Tibial nerve (tissue), 4 donors: ENCODE measurements around the gene WFDC12. TPM values are rescaled to one million over a fixed set of nuclear protein-coding genes. Genes with fewer than 3 reads are reported as not detected.

Experiments used
- DNase-seq, 2 donors: peaks; one replicate each; pipeline ENCODE4 v3.0.0-alpha.2; 2019; ENCODE audit warnings: low spot score in 2 of 2
- H3K27ac ChIP-seq, 4 donors: fragments of 200-600 bp; sonication (generic) in 3 of 4; one replicate each; pipeline ENCODE4 v1.5.1; 2017 to 2019; ENCODE audit warnings: mild to moderate bottlenecking in 1 of 4
- H3K27me3 ChIP-seq, 2 donors: fragments of 200-600 bp; sonication (generic) in 1 of 2; one replicate each; pipeline versions ENCODE4 v1.5.1 to v1.6.0; 2017 to 2019
- H3K36me3 ChIP-seq, 3 donors: fragments of 200-600 bp; sonication (generic); one replicate each; pipeline ENCODE4 v1.5.1; 2018 to 2019
- H3K4me1 ChIP-seq, 4 donors: fragments of 200-600 bp; sonication (generic) in 3 of 4; one replicate each; pipeline ENCODE4 v1.5.1; 2017 to 2019
- H3K4me3 ChIP-seq, 4 donors: fragments of 200-600 bp; sonication (generic) in 3 of 4; one replicate each; pipeline ENCODE4 v1.5.1; 2017 to 2019; ENCODE audit warnings: mild to moderate bottlenecking in 1 of 4, moderate library complexity in 1 of 4
- H3K9me3 ChIP-seq, 4 donors: fragments of 200-600 bp; sonication (generic) in 3 of 4; one replicate each; pipeline ENCODE4 v1.5.1; 2017 to 2019
- EP300 ChIP-seq, 2 donors: sonication (generic); formaldehyde crosslinking; IDR thresholded peaks; one replicate each; pipeline ENCODE4 v1.6.1; 2017; ENCODE audit warnings: antibody characterized with exemption in 2 of 2, mild to moderate bottlenecking in 1 of 2
- POLR2A ChIP-seq, 2 donors: fragments of 450-650 bp; IDR thresholded peaks; one replicate each; pipeline ENCODE4 v1.6.1; 2017; ENCODE audit warnings: antibody characterized with exemption in 2 of 2, mild to moderate bottlenecking in 2 of 2, moderate library complexity in 2 of 2
- WGBS, 2 donors: methylation state at CpG; one replicate each; pipeline ENCODE4 v1.1.5; 2018; 5-methylcytosine and 5-hydroxymethylcytosine counted together
- total RNA-seq, 4 donors: library from RNA; depleted of rRNA; stranded (reverse); fragments of >200 nt; gene quantifications; one replicate each; pipeline ENCODE4 v1.1.0, GENCODE V29; 2016
- TF ChIP-seq, protein P1 (sequence below), 5 experiments: fragments of 200-600 bp in 3 of 5; fragments of 450-650 bp in 2 of 5; sonication (generic) in 3 of 5; IDR thresholded peaks; one replicate each; pipeline ENCODE4 v1.5.1; 2016 to 2019; ENCODE audit warnings: antibody characterized with exemption in 5 of 5, mild to moderate bottlenecking in 3 of 5, moderate library complexity in 2 of 5

WFDC12 gene
- total RNA-seq, 4 donors from 2014 or later: not detected

DNA sequence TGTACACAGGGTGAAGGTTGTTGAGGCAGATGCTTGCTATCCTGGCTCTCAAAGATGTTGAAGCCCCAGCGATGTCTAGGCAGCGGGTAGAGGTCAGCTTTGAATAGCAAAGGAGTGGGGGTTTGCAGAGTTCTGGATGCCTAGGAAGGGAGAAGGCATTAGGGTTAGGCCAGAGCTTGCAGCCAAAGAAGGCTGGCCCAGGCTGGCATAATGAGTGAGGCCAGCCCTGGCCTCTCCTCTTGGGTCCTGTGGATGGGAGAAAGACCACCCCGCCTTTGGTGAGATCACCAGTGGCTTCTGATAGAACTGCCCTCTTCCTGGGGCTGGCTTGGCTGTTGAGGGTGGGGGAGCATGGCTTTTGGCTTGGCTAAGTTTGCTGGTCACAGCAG is 8.9 kb downstream of the WFDC12 start:
- H3K27ac ChIP-seq: no peak overlapping the region
- H3K27me3 ChIP-seq: no peaks in the 10 kb centered on the region
- no peaks in the 10 kb centered on the region for H3K4me1 ChIP-seq
- DNase-seq: no peak
- H3K4me3 ChIP-seq: no peak overlapping the region
- H3K9me3 ChIP-seq: no peaks in the 10 kb centered on the region
- no peaks in the 10 kb centered on the region for H3K36me3 ChIP-seq
- WGBS, 2 donors: 69 to 83% methylated on average over 3 of the region's 3 CpGs
- no peak for TF ChIP-seq POLR2A (IDR thresholded peaks at IDR 0.05)
- TF ChIP-seq, protein P1, sequence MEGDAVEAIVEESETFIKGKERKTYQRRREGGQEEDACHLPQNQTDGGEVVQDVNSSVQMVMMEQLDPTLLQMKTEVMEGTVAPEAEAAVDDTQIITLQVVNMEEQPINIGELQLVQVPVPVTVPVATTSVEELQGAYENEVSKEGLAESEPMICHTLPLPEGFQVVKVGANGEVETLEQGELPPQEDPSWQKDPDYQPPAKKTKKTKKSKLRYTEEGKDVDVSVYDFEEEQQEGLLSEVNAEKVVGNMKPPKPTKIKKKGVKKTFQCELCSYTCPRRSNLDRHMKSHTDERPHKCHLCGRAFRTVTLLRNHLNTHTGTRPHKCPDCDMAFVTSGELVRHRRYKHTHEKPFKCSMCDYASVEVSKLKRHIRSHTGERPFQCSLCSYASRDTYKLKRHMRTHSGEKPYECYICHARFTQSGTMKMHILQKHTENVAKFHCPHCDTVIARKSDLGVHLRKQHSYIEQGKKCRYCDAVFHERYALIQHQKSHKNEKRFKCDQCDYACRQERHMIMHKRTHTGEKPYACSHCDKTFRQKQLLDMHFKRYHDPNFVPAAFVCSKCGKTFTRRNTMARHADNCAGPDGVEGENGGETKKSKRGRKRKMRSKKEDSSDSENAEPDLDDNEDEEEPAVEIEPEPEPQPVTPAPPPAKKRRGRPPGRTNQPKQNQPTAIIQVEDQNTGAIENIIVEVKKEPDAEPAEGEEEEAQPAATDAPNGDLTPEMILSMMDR (IDR thresholded peaks at IDR 0.05): no peak
- no peak for TF ChIP-seq EP300 (IDR thresholded peaks at IDR 0.05)

DNA sequence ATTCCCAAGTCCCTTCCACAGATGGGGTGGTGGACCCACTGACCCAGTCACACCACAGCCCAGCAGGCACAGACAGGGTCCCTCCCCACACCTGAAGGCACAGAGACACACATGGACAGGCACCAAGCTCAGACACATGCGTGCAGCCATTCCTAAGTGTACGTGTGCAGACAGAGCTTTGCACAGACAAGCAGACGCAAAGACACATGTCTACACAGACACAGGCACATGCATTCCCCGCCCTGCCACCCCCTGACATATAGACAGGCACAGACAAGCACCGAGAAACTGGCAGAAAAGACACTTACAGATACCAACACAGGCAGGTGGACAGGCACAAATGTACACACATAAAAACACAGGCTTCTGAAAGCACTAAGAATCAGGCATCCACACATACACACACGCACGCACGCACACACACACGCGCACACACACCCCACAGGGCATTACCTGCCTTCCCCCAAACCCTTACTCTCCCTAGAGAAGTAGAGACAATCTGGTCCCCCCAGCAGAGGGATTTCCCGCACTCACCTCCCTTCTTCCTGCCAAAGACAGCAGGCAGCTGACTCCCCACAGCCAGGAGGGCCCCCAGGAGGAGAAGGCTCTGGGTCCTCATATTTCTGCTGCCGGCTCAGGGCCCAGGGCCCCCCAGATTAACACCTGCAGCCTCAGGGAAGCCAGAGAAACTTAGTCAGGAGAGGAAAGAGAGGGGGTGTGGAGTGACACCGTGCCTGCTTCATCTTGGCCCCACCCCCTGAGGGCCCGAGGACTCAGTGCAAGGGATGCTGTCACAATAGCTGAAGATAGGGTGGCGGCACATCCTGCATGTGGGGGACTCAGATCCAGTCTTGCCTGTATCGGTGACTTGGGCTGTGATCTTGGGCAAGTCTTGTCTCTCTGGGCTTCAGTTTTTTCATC is 9.5 kb downstream of the WFDC12 start, which contains the start of gene WFDC5:
WFDC5 (minus strand) TSS at position 710 of the 921 bp plus-strand sequence; CDS start at position 619, 91 bp downstream.
- TF ChIP-seq POLR2A (IDR thresholded peaks at IDR 0.05) (no peak), EP300 (IDR thresholded peaks at IDR 0.05) (no peak)
- TF ChIP-seq, protein P1 (IDR thresholded peaks at IDR 0.05): no peak
- WGBS, 2 donors: 57 to 62% methylated on average over 16 of the region's 16 CpGs
- no peak for DNase-seq
- Histone ChIP-seq H3K9me3 (no peaks in the 10 kb centered on the region), H3K27me3 (no peaks in the 10 kb centered on the region), H3K27ac (no peak within 1 kb of the TSS), H3K4me3 (no peak within 1 kb of the TSS), H3K36me3 (no peaks in the 10 kb centered on the region), H3K4me1 (no peaks in the 10 kb centered on the region)

DNA sequence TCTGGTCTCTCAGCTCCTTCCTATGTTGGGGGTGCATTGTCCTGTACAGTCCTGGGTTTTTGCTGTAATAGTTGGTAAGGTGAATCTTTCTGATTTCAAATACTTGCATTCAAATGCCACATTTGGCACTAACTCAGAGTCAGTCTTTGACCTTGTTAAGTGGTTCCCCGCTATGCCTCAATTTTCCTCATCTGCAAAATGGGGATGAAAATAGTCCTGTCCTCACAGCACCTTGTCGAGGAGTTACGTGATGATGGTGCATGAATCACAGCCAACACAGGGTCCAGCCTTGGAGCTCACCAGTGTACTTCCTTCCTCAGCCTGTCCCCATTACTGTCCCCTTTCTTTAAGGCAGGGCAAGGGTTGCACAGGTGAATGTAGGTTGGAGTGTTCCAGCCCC is 10.4 kb downstream of the WFDC12 start:
- H3K27me3 ChIP-seq: no peaks in the 10 kb centered on the region
- H3K4me3 ChIP-seq: no peak overlapping the region
- TF ChIP-seq POLR2A (IDR thresholded peaks at IDR 0.05) (no peak), EP300 (IDR thresholded peaks at IDR 0.05) (no peak)
- TF ChIP-seq, protein P1 (IDR thresholded peaks at IDR 0.05): no peak
- no peaks in the 10 kb centered on the region for H3K4me1 ChIP-seq
- H3K9me3 ChIP-seq: no peaks in the 10 kb centered on the region
- no peak overlapping the region for H3K27ac ChIP-seq
- 92 to 97% methylated on average over 3 of the region's 3 CpGs for WGBS, 2 donors
- H3K36me3 ChIP-seq: no peaks in the 10 kb centered on the region
- no peak for DNase-seq

DNA sequence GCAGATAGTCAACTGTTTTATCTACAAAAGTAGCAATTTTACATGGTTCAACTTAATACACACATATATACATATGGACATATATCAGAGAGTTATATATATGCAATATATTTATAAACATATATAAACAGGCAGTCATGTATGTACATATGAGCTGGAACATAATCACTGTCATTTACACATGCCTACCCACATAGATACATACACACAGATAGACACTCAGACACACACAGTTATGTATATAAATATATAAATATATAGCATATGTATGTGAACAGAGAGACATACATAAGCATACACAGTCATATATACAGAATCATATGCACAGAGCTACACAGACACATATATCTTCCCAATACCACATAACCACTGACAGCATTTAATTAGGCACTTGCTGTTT is 11.5 kb downstream of the WFDC12 start:
- Histone ChIP-seq H3K36me3 (no peaks in the 10 kb centered on the region), H3K4me3 (no peak overlapping the region), H3K27me3 (no peaks in the 10 kb centered on the region), H3K9me3 (no peaks in the 10 kb centered on the region), H3K4me1 (no peaks in the 10 kb centered on the region), H3K27ac (no peak overlapping the region)
- no peak for TF ChIP-seq EP300 (IDR thresholded peaks at IDR 0.05)
- no peak for DNase-seq

DNA sequence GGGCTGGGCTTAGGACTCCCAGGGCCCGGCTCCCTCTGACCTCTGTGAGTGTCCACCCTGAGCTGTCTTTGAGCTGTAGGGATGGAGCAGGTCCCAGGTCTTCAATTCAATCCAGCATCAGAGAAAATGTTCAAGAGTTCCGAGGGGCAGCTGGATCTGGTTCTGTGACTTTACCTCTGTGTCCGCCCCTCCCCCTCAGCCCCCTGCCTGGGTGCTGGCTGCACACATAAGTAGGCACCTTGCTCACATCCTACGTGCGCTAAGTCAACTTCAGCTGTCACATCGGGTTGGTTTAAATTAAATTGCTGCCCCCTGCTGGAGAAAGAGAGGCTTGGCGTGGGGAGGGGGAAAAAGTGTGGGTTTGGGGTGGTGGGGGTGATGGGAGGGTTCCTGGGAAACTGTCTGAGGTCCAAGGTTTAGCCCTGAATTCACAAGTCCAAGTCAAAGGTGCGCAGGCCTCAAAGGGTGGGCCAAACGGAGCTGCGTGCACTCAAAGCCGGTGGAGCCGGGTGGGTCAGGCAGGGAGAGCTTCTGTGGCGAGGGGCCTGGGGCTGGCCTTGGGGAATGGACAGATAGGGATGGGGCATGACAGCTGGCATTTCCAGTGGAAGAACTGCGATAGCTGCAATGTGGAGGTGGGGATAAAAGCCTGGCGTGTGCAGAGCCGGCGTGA is 12.3 kb downstream of the WFDC12 start:
- no peak for DNase-seq
- Histone ChIP-seq H3K36me3 (no peaks in the 10 kb centered on the region), H3K4me3 (no peak overlapping the region), H3K27me3 (no peaks in the 10 kb centered on the region), H3K27ac (no peak overlapping the region), H3K9me3 (no peaks in the 10 kb centered on the region), H3K4me1 (no peaks in the 10 kb centered on the region)
- WGBS, 2 donors: 50 to 56% methylated on average over 15 to 17 of the region's 17 CpGs
- no peak for TF ChIP-seq POLR2A (IDR thresholded peaks at IDR 0.05)
- TF ChIP-seq, protein P1 (IDR thresholded peaks at IDR 0.05): peak; percentile 19 to 49 (median 31)
- TF ChIP-seq EP300 (IDR thresholded peaks at IDR 0.05): no peak
